SU-DHL-6 (cell line): ENCODE measurements around the gene DELE1.

ENCODE experiments used
- EZH2phosphoT487 ChIP-seq: fragments of 200-600 bp; sonication (generic), shearing (Covaris generic); conservative IDR thresholded peaks from 2 replicates; pipeline ENCODE4 v1.6.1; 2018; ENCODE audit warnings: mild to moderate bottlenecking, antibody characterized with exemption, low read length, moderate library complexity, mixed read lengths
- TF ChIP-seq, protein P1 (sequence below): fragments of 200-600 bp; sonication (generic); IDR thresholded peaks from one replicate; pipeline ENCODE4 v1.5.1; 2017; ENCODE audit warnings: antibody characterized with exemption, mild to moderate bottlenecking, low read length, moderate library complexity; ENCODE audit not compliant: insufficient read depth, poor library complexity, severe bottlenecking

DNA sequence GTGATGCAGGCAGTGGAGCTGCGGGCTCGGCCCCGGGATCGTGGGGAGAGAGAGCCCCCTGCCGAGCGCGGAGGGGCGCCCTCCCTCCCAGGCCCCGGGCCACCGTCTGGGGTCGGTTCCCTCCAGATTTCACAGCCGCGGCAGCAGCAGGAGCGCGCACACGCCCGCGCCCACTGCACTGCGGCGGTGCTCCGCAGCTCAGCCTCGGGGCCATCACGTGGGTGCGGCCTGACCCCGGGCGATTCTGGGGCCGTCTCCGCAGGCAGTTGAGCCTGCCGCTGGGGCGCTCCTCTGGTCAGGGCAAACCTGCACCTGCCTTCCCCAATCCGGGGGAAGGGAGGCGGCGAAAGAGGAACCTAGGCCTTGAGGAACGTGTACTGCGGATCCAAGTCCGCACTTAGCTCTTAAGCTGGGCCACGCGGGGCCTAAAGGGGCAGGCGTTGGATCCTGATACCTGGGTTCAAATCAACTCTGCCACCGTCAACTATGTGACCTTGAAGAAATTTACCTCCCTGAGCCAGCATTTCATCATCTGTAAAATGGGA, 9.4 kb upstream of the DELE1 start:
- TF ChIP-seq, protein P1, sequence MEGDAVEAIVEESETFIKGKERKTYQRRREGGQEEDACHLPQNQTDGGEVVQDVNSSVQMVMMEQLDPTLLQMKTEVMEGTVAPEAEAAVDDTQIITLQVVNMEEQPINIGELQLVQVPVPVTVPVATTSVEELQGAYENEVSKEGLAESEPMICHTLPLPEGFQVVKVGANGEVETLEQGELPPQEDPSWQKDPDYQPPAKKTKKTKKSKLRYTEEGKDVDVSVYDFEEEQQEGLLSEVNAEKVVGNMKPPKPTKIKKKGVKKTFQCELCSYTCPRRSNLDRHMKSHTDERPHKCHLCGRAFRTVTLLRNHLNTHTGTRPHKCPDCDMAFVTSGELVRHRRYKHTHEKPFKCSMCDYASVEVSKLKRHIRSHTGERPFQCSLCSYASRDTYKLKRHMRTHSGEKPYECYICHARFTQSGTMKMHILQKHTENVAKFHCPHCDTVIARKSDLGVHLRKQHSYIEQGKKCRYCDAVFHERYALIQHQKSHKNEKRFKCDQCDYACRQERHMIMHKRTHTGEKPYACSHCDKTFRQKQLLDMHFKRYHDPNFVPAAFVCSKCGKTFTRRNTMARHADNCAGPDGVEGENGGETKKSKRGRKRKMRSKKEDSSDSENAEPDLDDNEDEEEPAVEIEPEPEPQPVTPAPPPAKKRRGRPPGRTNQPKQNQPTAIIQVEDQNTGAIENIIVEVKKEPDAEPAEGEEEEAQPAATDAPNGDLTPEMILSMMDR, result peak; percentile 9
- TF ChIP-seq EZH2phosphoT487, result no peak
